Diencephalon (tissue), 1 donor: ENCODE measurements around the gene ARHGAP19. TPM values are rescaled to one million over a fixed set of nuclear protein-coding genes. Genes with fewer than 3 reads are reported as not detected.

Source experiments
- small RNA-seq: library from RNA; depleted of rRNA; stranded (forward); fragments of <200 nt; gene quantifications from one replicate; pipeline ENCODE3, GENCODE V24; 2014
- total RNA-seq: library from RNA; depleted of rRNA; stranded (reverse); fragments of >200 nt; gene quantifications from one replicate; pipeline ENCODE4 v1.2.3, GENCODE V29; 2014

Gene ARHGAP19
- total RNA-seq, result 13.1 TPM

GRCh38 chr10:97292097-97292861, at the start of gene ARHGAP19:
TSS of gene ARHGAP19 (minus strand) at chr10:97292637. CDS start at chr10:97292627, 10 bp downstream.

GRCh38 chr10:97334370-97335175, 42.1 kb upstream of the ARHGAP19 start, which contains the start of gene FRAT2:
TSS of gene FRAT2 (minus strand) at chr10:97334729. CDS start at chr10:97334572, 157 bp downstream.

GRCh38 chr10:97318772-97319651, 26.6 kb upstream of the ARHGAP19 start, which contains the start of gene FRAT1:
TSS of gene FRAT1 (plus strand) at chr10:97319271. CDS start at chr10:97319454, 183 bp downstream.

GRCh38 chr10:97185326-97186058, 106.9 kb downstream of the ARHGAP19 start, which contains the start of gene SLIT1:
TSS of gene SLIT1 (minus strand) at chr10:97185959. CDS start at chr10:97185674, 285 bp downstream.

Small RNAs within 50 kb of the gene (small RNA-seq; reads per million reads assigned to genes)
- not detected for gene RF00017

Other genes with a start within 250 kb of the ARHGAP19 start
- gene SLIT1, start 106.7 kb downstream of the ARHGAP19 start, total RNA-seq, result 56.1 TPM
- gene FRAT1, start 26.6 kb upstream of the ARHGAP19 start, total RNA-seq, result 6.0 TPM
- 12.7 TPM for gene FRAT2, start 42.1 kb upstream of the ARHGAP19 start, total RNA-seq
- gene RRP12, start 108.7 kb upstream of the ARHGAP19 start, total RNA-seq, result 12.7 TPM
- 226 TPM for gene PGAM1, start 133.6 kb upstream of the ARHGAP19 start, total RNA-seq
- gene EXOSC1, start 153.4 kb upstream of the ARHGAP19 start, total RNA-seq, result 43.4 TPM
- 29.5 TPM for gene ZDHHC16, start 153.5 kb upstream of the ARHGAP19 start, total RNA-seq
- 59.7 TPM for gene MMS19, start 205.8 kb upstream of the ARHGAP19 start, total RNA-seq
- gene UBTD1, start 206.3 kb upstream of the ARHGAP19 start, total RNA-seq, result 6.0 TPM